ENCODE measurements around the gene CHCHD3. TPM values are rescaled to one million over a fixed set of nuclear protein-coding genes. Genes with fewer than 3 reads are reported as not detected.

Gene CHCHD3
- total and polyA plus RNA-seq, 4 donors = 25.5 to 37.8 (median 31.8) TPM

DNA sequence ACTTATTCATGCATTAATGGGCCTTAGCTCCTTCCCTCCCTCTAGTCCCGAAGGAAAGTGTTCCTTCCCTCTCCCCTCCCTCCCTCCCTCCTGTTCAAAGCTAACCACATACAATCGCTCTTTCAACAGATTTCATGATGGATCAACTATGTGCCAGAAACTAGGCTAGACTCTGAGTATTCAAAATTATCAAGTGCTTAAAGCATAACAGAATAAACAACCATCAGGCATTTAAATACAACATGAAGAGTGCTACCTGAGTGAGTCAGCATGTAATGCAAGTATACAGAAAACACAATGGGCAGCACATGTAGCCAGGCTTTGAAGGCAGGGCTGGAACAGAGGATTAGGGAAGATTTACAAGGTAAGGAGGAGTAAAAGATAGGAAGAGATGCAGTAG lies 11.3 kb downstream of the CHCHD3 start:
- DNase-seq (ENCODE audit: low spot score) = no peak
- TF ChIP-seq GABPA (IDR thresholded peaks at IDR 0.05 in 1 of 2, conservative IDR thresholded peaks at IDR 0.05 in 1 of 2) (no peak), EGR1 (IDR thresholded peaks at IDR 0.05; ENCODE audit: low read depth in 2 of 2) (no peak), RXRA (IDR thresholded peaks at IDR 0.05) (no peak), JUND (IDR thresholded peaks at IDR 0.05) (no peak), SP1 (IDR thresholded peaks at IDR 0.05) (no peak), TAF1 (conservative IDR thresholded peaks at IDR 0.05) (no peak), MAX (IDR thresholded peaks at IDR 0.05) (no peak), RAD21 (IDR thresholded peaks at IDR 0.05) (no peak), FOXA2 (IDR thresholded peaks at IDR 0.05) (no peak), FOXA1 (IDR thresholded peaks at IDR 0.05) (no peak), HNF4G (IDR thresholded peaks at IDR 0.05) (no peak), YY1 (IDR thresholded peaks at IDR 0.05) (no peak), NR2F2 (IDR thresholded peaks at IDR 0.05) (no peak)
- TF ChIP-seq, protein P1, sequence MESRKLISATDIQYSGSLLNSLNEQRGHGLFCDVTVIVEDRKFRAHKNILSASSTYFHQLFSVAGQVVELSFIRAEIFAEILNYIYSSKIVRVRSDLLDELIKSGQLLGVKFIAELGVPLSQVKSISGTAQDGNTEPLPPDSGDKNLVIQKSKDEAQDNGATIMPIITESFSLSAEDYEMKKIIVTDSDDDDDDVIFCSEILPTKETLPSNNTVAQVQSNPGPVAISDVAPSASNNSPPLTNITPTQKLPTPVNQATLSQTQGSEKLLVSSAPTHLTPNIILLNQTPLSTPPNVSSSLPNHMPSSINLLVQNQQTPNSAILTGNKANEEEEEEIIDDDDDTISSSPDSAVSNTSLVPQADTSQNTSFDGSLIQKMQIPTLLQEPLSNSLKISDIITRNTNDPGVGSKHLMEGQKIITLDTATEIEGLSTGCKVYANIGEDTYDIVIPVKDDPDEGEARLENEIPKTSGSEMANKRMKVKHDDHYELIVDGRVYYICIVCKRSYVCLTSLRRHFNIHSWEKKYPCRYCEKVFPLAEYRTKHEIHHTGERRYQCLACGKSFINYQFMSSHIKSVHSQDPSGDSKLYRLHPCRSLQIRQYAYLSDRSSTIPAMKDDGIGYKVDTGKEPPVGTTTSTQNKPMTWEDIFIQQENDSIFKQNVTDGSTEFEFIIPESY (IDR thresholded peaks at IDR 0.05) = no peak
- TF ChIP-seq, protein P2, sequence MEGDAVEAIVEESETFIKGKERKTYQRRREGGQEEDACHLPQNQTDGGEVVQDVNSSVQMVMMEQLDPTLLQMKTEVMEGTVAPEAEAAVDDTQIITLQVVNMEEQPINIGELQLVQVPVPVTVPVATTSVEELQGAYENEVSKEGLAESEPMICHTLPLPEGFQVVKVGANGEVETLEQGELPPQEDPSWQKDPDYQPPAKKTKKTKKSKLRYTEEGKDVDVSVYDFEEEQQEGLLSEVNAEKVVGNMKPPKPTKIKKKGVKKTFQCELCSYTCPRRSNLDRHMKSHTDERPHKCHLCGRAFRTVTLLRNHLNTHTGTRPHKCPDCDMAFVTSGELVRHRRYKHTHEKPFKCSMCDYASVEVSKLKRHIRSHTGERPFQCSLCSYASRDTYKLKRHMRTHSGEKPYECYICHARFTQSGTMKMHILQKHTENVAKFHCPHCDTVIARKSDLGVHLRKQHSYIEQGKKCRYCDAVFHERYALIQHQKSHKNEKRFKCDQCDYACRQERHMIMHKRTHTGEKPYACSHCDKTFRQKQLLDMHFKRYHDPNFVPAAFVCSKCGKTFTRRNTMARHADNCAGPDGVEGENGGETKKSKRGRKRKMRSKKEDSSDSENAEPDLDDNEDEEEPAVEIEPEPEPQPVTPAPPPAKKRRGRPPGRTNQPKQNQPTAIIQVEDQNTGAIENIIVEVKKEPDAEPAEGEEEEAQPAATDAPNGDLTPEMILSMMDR (IDR thresholded peaks at IDR 0.05; ENCODE audit: low read depth, low read length, missing input control) = no peak
- TF ChIP-seq, protein P3, sequence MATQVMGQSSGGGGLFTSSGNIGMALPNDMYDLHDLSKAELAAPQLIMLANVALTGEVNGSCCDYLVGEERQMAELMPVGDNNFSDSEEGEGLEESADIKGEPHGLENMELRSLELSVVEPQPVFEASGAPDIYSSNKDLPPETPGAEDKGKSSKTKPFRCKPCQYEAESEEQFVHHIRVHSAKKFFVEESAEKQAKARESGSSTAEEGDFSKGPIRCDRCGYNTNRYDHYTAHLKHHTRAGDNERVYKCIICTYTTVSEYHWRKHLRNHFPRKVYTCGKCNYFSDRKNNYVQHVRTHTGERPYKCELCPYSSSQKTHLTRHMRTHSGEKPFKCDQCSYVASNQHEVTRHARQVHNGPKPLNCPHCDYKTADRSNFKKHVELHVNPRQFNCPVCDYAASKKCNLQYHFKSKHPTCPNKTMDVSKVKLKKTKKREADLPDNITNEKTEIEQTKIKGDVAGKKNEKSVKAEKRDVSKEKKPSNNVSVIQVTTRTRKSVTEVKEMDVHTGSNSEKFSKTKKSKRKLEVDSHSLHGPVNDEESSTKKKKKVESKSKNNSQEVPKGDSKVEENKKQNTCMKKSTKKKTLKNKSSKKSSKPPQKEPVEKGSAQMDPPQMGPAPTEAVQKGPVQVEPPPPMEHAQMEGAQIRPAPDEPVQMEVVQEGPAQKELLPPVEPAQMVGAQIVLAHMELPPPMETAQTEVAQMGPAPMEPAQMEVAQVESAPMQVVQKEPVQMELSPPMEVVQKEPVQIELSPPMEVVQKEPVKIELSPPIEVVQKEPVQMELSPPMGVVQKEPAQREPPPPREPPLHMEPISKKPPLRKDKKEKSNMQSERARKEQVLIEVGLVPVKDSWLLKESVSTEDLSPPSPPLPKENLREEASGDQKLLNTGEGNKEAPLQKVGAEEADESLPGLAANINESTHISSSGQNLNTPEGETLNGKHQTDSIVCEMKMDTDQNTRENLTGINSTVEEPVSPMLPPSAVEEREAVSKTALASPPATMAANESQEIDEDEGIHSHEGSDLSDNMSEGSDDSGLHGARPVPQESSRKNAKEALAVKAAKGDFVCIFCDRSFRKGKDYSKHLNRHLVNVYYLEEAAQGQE (IDR thresholded peaks at IDR 0.05) = no peak
- TF ChIP-seq, protein P4, sequence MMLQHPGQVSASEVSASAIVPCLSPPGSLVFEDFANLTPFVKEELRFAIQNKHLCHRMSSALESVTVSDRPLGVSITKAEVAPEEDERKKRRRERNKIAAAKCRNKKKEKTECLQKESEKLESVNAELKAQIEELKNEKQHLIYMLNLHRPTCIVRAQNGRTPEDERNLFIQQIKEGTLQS (IDR thresholded peaks at IDR 0.05) = no peak
- Histone ChIP-seq H3K27ac (ENCODE audit: low read depth in 1 of 2, low read length in 2 of 2) (no peak overlapping the region), H3K4me3 (ENCODE audit: low read depth in 1 of 3, low read length in 3 of 3) (no peak overlapping the region), H3K9me3 (ENCODE audit: control insufficient read depth in 4 of 4, low read length in 3 of 4) (no peaks in the 10 kb centered on the region), H3K36me3 (ENCODE audit: control insufficient read depth in 4 of 4, insufficient read depth in 3 of 4, low read depth in 1 of 4, low read length in 3 of 4) (peaks cover 2 to 9% (median 3%) of the 10 kb centered on the region in 4 donors), H3K27me3 (ENCODE audit: control insufficient read depth in 4 of 4, insufficient read depth in 4 of 4, low read length in 3 of 4) (no peaks in the 10 kb centered on the region), H3K4me1 (ENCODE audit: control insufficient read depth in 4 of 4, insufficient read depth in 4 of 4, low read length in 3 of 4) (no peaks in the 10 kb centered on the region), H3K9ac (ENCODE audit: low read depth in 1 of 2, low read length in 2 of 2) (no peak overlapping the region)
- 84% methylated on average over 2 of the region's 2 CpGs for WGBS

GRCh38 chr7:133065301-133065700 lies 16.6 kb downstream of the CHCHD3 start:
- WGBS = 97% methylated on average over 1 of the region's 1 CpG
- H3K4me1 ChIP-seq (ENCODE audit: control insufficient read depth in 4 of 4, insufficient read depth in 4 of 4, low read length in 3 of 4) = peaks cover 0 to 2% (median under 1%) of the 10 kb centered on the region in 4 donors
- DNase-seq (ENCODE audit: low spot score) = no peak
- TF ChIP-seq TAF1 (conservative IDR thresholded peaks at IDR 0.05) (no peak), YY1 (IDR thresholded peaks at IDR 0.05) (no peak), SP1 (IDR thresholded peaks at IDR 0.05) (no peak), HNF4G (IDR thresholded peaks at IDR 0.05) (no peak), EGR1 (IDR thresholded peaks at IDR 0.05; ENCODE audit: low read depth in 2 of 2) (no peak), MAX (IDR thresholded peaks at IDR 0.05) (no peak)
- TF ChIP-seq, protein P3 (IDR thresholded peaks at IDR 0.05) = no peak
- no peaks in the 10 kb centered on the region for H3K9me3 ChIP-seq (ENCODE audit: control insufficient read depth in 4 of 4, low read length in 3 of 4)
- no peak overlapping the region for H3K9ac ChIP-seq (ENCODE audit: low read depth in 1 of 2, low read length in 2 of 2)
- H3K36me3 ChIP-seq (ENCODE audit: control insufficient read depth in 4 of 4, insufficient read depth in 3 of 4, low read depth in 1 of 4, low read length in 3 of 4) = peaks cover 0 to 9% (median 2%) of the 10 kb centered on the region in 4 donors
- H3K4me3 ChIP-seq (ENCODE audit: low read depth in 1 of 3, low read length in 3 of 3) = no peak overlapping the region
- no peaks in the 10 kb centered on the region for H3K27me3 ChIP-seq (ENCODE audit: control insufficient read depth in 4 of 4, insufficient read depth in 4 of 4, low read length in 3 of 4)
- H3K27ac ChIP-seq (ENCODE audit: low read depth in 1 of 2, low read length in 2 of 2) = no peak overlapping the region

Measured in liver (tissue), 9 donors.